ENCODE results near the gene UNC79. TPM values are rescaled to one million over a fixed set of nuclear protein-coding genes. Genes with fewer than 3 reads are reported as not detected.

The UNC79 gene
- total and polyA plus RNA-seq, 10 of the 15 experiments (the other 5 are each of a cell fraction or from before 2014, with no cell fraction given), result 0.04 to 0.29 (median 0.14) TPM

DNA sequence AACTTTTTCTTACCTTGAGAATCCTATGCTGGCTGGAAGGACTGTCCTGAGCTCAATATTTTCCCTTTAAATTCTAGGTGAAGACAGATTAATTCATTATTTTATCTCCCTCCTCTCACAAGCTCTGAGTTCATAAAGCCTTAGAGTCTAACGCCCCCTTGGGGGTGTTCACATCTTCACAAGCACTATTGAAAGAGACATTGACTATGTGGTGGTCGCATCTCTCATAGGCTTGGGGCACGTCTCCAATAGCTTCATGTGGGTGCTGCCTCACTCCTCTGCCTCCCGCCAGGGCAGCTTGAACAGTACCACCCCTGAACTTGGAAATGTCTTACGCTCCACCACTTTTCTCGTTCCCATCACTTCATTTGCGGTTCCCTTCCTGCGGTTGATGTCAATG lies 106.2 kb downstream of the UNC79 start:
- Histone ChIP-seq H3K9me3 (replicated peaks; ENCODE audit: control insufficient read depth, insufficient read depth, low read length) (no peaks in the 10 kb centered on the region), H3K27me3 (replicated peaks in 1 of 2; ENCODE audit: control insufficient read depth in 2 of 2, insufficient read depth in 2 of 2, low read length in 1 of 2) (no peaks in the 10 kb centered on the region), H3K36me3 (ENCODE audit: control insufficient read depth in 2 of 2, insufficient read depth in 2 of 2, low read length in 1 of 2) (no peaks in the 10 kb centered on the region), H3K4me1 (ENCODE audit: control insufficient read depth, insufficient read depth, low read length) (peaks cover 6% of the 10 kb centered on the region), H3K4me3 (no peak overlapping the region), H3K4me2 (ENCODE audit: control insufficient read depth, insufficient read depth) (no peak overlapping the region), H3K9ac (ENCODE audit: control insufficient read depth, insufficient read depth, low read length) (no peak overlapping the region), H4K20me1 (ENCODE audit: control insufficient read depth, insufficient read depth) (no peaks in the 10 kb centered on the region), H3K79me2 (ENCODE audit: control insufficient read depth, insufficient read depth, low read length) (no peaks in the 10 kb centered on the region), H2AFZ (ENCODE audit: control insufficient read depth, low read depth, low read length) (no peak overlapping the region), H3K27ac (ENCODE audit: control insufficient read depth, insufficient read depth) (no peak overlapping the region)
- CTCF ChIA-PET, result interaction anchor here (0.7 to 3.9 kb wide), 21 partner anchors 9 to 423 kb away, joined by 3 to 33 read pairs (median 4); partner anchors contain the start of gene UBR7
- FAIRE-seq (no peak), DNase-seq (ENCODE audit: low read depth, low spot score) (no peak), ATAC-seq (peak; percentile 68)
- POLR2A ChIA-PET, result no interaction called here
- 75% methylated on average over 8 of the region's 8 CpGs for WGBS (ENCODE audit: insufficient coverage, insufficient replicate concordance, low lambda C conversion rate, missing lambda C conversion rate)
- no TSS peak for BruUV-seq (replicated peaks)
- SMC1A ChIA-PET (ENCODE audit: uncharacterized antibody, unreplicated experiment), result interaction anchor here (0.6 to 1.5 kb wide), 15 partner anchors 8 to 424 kb away, joined by 3 to 9 read pairs (median 3); no protein-coding TSS in a partner anchor
- RAD21 ChIA-PET (ENCODE audit: unreplicated experiment), result interaction anchor here (0.6 to 4.4 kb wide), 16 partner anchors 9 to 455 kb away, joined by 3 to 32 read pairs (median 4); partner anchors contain the start of genes GON7 and UBR7
- intact Hi-C loops (cut with micrococcal nuclease; ENCODE audit: unreplicated experiment) (no loop called here), in situ Hi-C loops (cut with MboI) (loop anchor here (25.0 kb wide), 1 partner anchor 300 kb away; no protein-coding TSS in a partner anchor)
- TF ChIP-seq ZZZ3 (IDR thresholded peaks at IDR 0.05; ENCODE audit: control insufficient read depth, insufficient read length, low read depth) (no peak), POLR2AphosphoS2 (IDR thresholded peaks at IDR 0.05; ENCODE audit: low read depth, low read length) (no peak), RAD21 (IDR thresholded peaks at IDR 0.05; ENCODE audit: insufficient read depth, low read depth, low read length) (peak; percentile 64), RAD51 (IDR thresholded peaks at IDR 0.05) (no peak), JUNB (IDR thresholded peaks at IDR 0.05) (no peak), BRCA1 (IDR thresholded peaks at IDR 0.05; ENCODE audit: low read depth, low read length) (no peak), EED (IDR thresholded peaks at IDR 0.05; ENCODE audit: low read depth) (no peak), KLF5 (IDR thresholded peaks at IDR 0.05; ENCODE audit: partially characterized antibody) (no peak), USF2 (IDR thresholded peaks at IDR 0.05; ENCODE audit: borderline replicate concordance, low read depth, low read length) (no peak), FOXK2 (IDR thresholded peaks at IDR 0.05) (no peak), SMC3 (IDR thresholded peaks at IDR 0.05; ENCODE audit: borderline replicate concordance, low read length) (peak; percentile 34; the same call in 1 of the 2 replicates), MEF2A (IDR thresholded peaks at IDR 0.05; ENCODE audit: insufficient read depth, low read depth, low read length) (no peak), RELA (IDR thresholded peaks at IDR 0.05; ENCODE audit: borderline replicate concordance, partially characterized antibody) (no peak), ZNF384 (IDR thresholded peaks at IDR 0.05; ENCODE audit: borderline replicate concordance, low read depth, low read length) (no peak), RCOR1 (conservative IDR thresholded peaks at IDR 0.05; ENCODE audit: low read depth, low read length) (no peak), JUND (IDR thresholded peaks at IDR 0.05; ENCODE audit: low read depth, low read length) (no peak), MEF2B (IDR thresholded peaks at IDR 0.05; ENCODE audit: partially characterized antibody, poor library complexity, severe bottlenecking) (no peak), SRF (IDR thresholded peaks at IDR 0.05; ENCODE audit: low read depth in 2 of 2, low read length in 2 of 2) (no peak), RBBP5 (conservative IDR thresholded peaks at IDR 0.05) (no peak), PKNOX1 (IDR thresholded peaks at IDR 0.05) (no peak)
- TF ChIP-seq, protein P1, sequence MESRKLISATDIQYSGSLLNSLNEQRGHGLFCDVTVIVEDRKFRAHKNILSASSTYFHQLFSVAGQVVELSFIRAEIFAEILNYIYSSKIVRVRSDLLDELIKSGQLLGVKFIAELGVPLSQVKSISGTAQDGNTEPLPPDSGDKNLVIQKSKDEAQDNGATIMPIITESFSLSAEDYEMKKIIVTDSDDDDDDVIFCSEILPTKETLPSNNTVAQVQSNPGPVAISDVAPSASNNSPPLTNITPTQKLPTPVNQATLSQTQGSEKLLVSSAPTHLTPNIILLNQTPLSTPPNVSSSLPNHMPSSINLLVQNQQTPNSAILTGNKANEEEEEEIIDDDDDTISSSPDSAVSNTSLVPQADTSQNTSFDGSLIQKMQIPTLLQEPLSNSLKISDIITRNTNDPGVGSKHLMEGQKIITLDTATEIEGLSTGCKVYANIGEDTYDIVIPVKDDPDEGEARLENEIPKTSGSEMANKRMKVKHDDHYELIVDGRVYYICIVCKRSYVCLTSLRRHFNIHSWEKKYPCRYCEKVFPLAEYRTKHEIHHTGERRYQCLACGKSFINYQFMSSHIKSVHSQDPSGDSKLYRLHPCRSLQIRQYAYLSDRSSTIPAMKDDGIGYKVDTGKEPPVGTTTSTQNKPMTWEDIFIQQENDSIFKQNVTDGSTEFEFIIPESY (IDR thresholded peaks at IDR 0.05), result no peak
